Thoracic aorta (tissue), 2 donors: ENCODE measurements around the gene ASTN2. TPM values are rescaled to one million over a fixed set of nuclear protein-coding genes. Genes with fewer than 3 reads are reported as not detected.

Experiments
- ATAC-seq: fragments of 150-250 bp; one replicate; pipeline ENCODE4 v1.8.0; 2017; ENCODE audit warnings: low read depth; ENCODE audit not compliant: insufficient number of reproducible peaks, low FRiP score
- DNase-seq: peaks from one replicate; pipeline ENCODE4 v3.0.0-alpha.2; 2020; ENCODE audit warnings: low spot score
- H3K27ac ChIP-seq, 2 donors: fragments of 200-600 bp; sonication (generic); 1 replicate in 1 of 2; 2 replicates in 1 of 2; pipeline ENCODE4 v1.5.1; 2016; ENCODE audit warnings: mild to moderate bottlenecking in 2 of 2, moderate library complexity in 2 of 2
- H3K27me3 ChIP-seq: fragments of 200-600 bp; sonication (generic); replicated peaks from 2 replicates; pipeline ENCODE4 v1.6.0; 2016; ENCODE audit warnings: mild to moderate bottlenecking; ENCODE audit not compliant: insufficient read depth
- H3K36me3 ChIP-seq: fragments of 200-600 bp; sonication (generic); one replicate; pipeline ENCODE4 v1.5.1; 2016
- H3K4me1 ChIP-seq, 2 donors: fragments of 200-600 bp; sonication (generic); 1 replicate in 1 of 2; 2 replicates in 1 of 2; pipeline versions ENCODE4 v1.5.1 to v1.6.0; 2016; ENCODE audit warnings: low read depth in 2 of 2, mild to moderate bottlenecking in 1 of 2; ENCODE audit not compliant: control insufficient read depth in 1 of 2
- H3K4me3 ChIP-seq: fragments of 200-600 bp; sonication (generic); 2 replicates; pipeline ENCODE4 v1.5.1; 2016; ENCODE audit warnings: mild to moderate bottlenecking
- H3K9me3 ChIP-seq: fragments of 200-600 bp; sonication (generic); 2 replicates; pipeline ENCODE4 v1.5.1; 2016
- CTCF ChIP-seq: fragments of 200-600 bp; sonication (generic); IDR thresholded peaks from one replicate; pipeline ENCODE4 v1.5.1; 2019; ENCODE audit warnings: antibody characterized with exemption
- total RNA-seq, 2 donors: library from RNA; depleted of rRNA; stranded (reverse); fragments of >200 nt; gene quantifications; one replicate each; pipeline versions ENCODE4 v1.1.0 to v1.2.3, GENCODE V29; 2016

The ASTN2 gene
- total RNA-seq, 2 donors from 2014 or later, result 6.8 to 7.1 TPM

- ATAC-seq (no peak), DNase-seq (no peak)
- no peak overlapping the region for H3K27ac ChIP-seq
- H3K36me3 ChIP-seq, result no peaks in the 10 kb centered on the region
- H3K4me1 ChIP-seq, result peaks cover 6 to 34% of the 10 kb centered on the region in 2 donors
- no peaks in the 10 kb centered on the region for H3K27me3 ChIP-seq
- no peaks in the 10 kb centered on the region for H3K9me3 ChIP-seq
- H3K4me3 ChIP-seq, result no peak overlapping the region
- TF ChIP-seq CTCF, result no peak
These were observed 870.0 kb downstream of the ASTN2 start for GRCh38 chr9:116544896-116545295.

DNA sequence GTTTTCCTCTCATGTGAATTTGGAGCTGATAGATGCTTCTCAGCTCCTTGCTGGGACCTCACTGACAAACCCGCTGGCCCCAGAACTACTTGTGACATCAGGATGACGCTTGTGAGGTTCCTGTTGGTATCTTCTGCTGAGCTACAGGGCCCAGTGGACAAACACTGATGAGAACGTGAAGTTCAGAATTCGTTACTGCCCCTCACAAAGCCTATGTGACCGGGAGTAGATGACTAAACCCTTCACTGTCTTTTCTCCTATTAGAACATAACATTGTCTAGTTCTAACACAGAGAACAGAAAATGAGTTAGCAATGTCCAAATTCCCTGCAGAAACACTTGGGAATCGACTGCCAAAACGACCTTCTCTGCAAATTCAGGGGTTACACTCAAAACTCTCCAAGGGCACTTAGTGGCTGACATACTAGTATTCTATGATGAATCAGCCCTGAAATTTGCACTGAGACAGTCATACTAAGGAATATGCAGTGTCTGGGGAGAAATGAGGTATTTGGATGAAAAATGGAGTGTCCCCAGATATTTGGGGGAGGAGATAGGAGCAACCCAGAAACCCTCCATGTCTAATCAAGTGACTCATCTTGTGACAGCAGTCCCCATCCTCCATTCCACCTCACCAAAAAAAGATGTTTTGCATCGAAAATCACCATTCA, 871.0 kb downstream of the ASTN2 start:
- no peak overlapping the region for H3K27ac ChIP-seq
- no peak overlapping the region for H3K4me3 ChIP-seq
- no peaks in the 10 kb centered on the region for H3K36me3 ChIP-seq
- no peaks in the 10 kb centered on the region for H3K27me3 ChIP-seq
- TF ChIP-seq CTCF, result no peak
- H3K9me3 ChIP-seq, result no peaks in the 10 kb centered on the region
- ATAC-seq (no peak), DNase-seq (no peak)
- H3K4me1 ChIP-seq, result peaks cover 3 to 24% of the 10 kb centered on the region in 2 donors

DNA sequence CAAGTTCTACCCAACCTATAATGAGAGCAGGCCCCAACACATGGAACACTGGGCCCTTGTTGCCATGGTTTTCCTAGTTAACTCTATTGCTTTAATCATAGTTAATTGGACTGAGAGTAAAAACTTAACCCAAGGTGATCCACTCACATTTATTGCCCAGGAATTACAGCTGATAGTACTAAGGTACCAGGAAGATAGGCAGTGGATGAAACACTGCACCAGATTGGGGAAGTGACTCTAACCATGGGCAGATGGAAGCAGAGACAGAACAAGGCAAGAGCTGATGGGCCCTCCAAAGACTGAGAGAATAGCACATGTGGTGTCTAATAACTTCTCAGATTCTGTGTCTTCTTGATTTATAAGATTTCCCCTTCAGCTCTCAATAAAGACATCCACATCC, 873.5 kb downstream of the ASTN2 start:
- H3K27ac ChIP-seq, result no peak overlapping the region
- H3K4me1 ChIP-seq, result peaks cover 0 to 10% of the 10 kb centered on the region in 2 donors
- no peak for DNase-seq
- ATAC-seq, result no peak
- TF ChIP-seq CTCF, result no peak
- H3K4me3 ChIP-seq, result no peak overlapping the region
- no peaks in the 10 kb centered on the region for H3K36me3 ChIP-seq
- H3K9me3 ChIP-seq, result no peaks in the 10 kb centered on the region
- no peaks in the 10 kb centered on the region for H3K27me3 ChIP-seq

GRCh38 chr9:116539549-116539948, 875.3 kb downstream of the ASTN2 start:
- TF ChIP-seq CTCF, result no peak
- no peak overlapping the region for H3K27ac ChIP-seq
- no peaks in the 10 kb centered on the region for H3K9me3 ChIP-seq
- H3K4me3 ChIP-seq, result no peak overlapping the region
- ATAC-seq, result no peak
- DNase-seq, result no peak
- H3K27me3 ChIP-seq, result no peaks in the 10 kb centered on the region
- no peaks in the 10 kb centered on the region for H3K36me3 ChIP-seq
- peaks cover 0 to 2% of the 10 kb centered on the region in 2 donors for H3K4me1 ChIP-seq

- DNase-seq, result no peak
- no peak for ATAC-seq
- H3K4me1 ChIP-seq, result no peaks in the 10 kb centered on the region
- no peaks in the 10 kb centered on the region for H3K27me3 ChIP-seq
- H3K4me3 ChIP-seq, result no peak overlapping the region
- H3K27ac ChIP-seq, result no peak overlapping the region
- no peaks in the 10 kb centered on the region for H3K9me3 ChIP-seq
- TF ChIP-seq CTCF, result no peak
- H3K36me3 ChIP-seq, result no peaks in the 10 kb centered on the region
These were observed 889.2 kb downstream of the ASTN2 start for GRCh38 chr9:116525611-116526010.
